OCI-LY1 (cell line): ENCODE results near the gene PTH.

Experiments used
- CTCF ChIP-seq: fragments of 200-600 bp; sonication (generic), shearing (Covaris generic); IDR thresholded peaks from 2 replicates; pipeline ENCODE4 v1.5.1; 2017; ENCODE audit warnings: mild to moderate bottlenecking, antibody characterized with exemption, low read length, moderate library complexity, mixed read lengths
- EZH2 ChIP-seq: fragments of 200-600 bp; sonication (generic), shearing (Covaris generic); IDR thresholded peaks from 2 replicates; pipeline ENCODE4 v1.8.0; 2017; ENCODE audit warnings: borderline replicate concordance, mixed run types, mild to moderate bottlenecking, antibody characterized with exemption, low read length, moderate library complexity, mixed read lengths

- TF ChIP-seq CTCF, result no peak
- TF ChIP-seq EZH2, result no peak
These were observed 38.6 kb upstream of the PTH start for GRCh38 chr11:13534358-13534757.
